GM21526 (cell line): ENCODE measurements around the gene MYDGF.
A peak's percentile ranks its signal among the peaks of the same experiment; 100 is the strongest.

ENCODE experiments used
- ATAC-seq: cut with Tn5 transposase; IDR thresholded peaks from one replicate; pipeline ENCODE4 v1.9.1; 2021; ENCODE audit warnings: moderate library complexity; ENCODE audit not compliant: unreplicated experiment, low FRiP score

Gene MYDGF

DNA sequence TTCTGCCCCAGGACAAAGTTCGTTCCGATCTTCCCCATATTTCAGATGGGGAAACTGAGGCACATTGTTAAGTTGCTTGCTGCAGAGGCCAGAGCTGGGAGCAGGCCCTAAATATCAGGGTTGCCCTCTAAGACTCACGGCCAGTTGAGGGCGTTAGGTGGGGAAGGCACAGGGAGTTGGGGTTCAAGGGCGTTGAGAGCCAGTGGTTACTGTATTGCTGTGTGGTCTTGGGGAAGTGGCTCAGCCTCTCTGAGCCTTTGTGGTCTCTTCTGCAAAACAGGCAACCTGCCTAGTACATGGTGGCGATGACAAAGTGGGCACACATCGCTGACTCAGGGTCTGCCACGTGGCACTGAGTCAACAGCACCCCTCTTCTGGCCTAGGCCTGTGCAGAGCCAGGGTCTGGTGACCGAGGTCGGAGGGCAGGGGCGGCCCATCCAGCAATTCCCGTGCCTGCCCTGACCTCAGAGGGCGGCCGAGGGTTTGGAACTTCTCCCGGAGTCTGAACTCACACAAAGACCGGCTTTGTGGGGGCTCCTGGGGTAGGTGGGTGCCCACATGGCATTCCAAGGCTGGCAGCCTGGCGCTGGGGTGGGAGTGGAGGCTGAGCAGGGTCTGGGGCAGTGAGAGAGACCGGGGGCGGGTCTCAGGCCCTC lies 20.6 kb downstream of the MYDGF start:
- no peak for ATAC-seq

- ATAC-seq: no peak
These were observed 22.2 kb downstream of the MYDGF start for GRCh38 chr19:4647676-4648644.

DNA sequence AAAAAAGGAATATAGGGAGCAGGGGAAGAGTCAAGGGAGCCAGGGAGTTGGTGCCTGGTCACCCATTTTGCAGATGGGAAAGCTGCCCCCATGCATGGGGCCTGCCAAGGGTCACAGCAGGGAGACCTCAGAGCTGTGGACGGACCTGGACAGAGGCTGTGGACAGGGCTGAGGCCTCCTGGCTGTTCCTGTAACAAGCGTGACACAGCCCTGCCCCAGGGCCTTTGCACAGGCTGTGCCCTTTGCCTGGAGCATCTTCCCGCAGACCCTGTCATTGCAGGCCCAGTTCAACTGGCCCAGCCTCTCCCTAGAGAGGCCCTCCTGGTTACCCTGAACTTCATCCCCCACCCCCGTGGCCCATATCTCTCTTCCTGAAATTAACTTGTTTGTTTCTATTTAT lies 24.4 kb downstream of the MYDGF start:
- ATAC-seq: no peak

GRCh38 chr19:4642625-4643024 lies 27.5 kb downstream of the MYDGF start:
- no peak for ATAC-seq

- no peak for ATAC-seq
These were observed 29.0 kb downstream of the MYDGF start for GRCh38 chr19:4641132-4641531.

GRCh38 chr19:4640247-4641000 lies 29.7 kb downstream of the MYDGF start:
- no peak for ATAC-seq

GRCh38 chr19:4639531-4640246 lies 30.5 kb downstream of the MYDGF start:
- ATAC-seq: peak; percentile 8

- peak; percentile 68 for ATAC-seq
These were observed 31.2 kb downstream of the MYDGF start, which contains the start of gene TNFAIP8L1 for GRCh38 chr19:4638828-4639530. Gene TNFAIP8L1 (plus strand): TSS chr19:4639516. CDS start chr19:4651870, 12,354 bp downstream.

GRCh38 chr19:4638317-4638716 lies 31.8 kb downstream of the MYDGF start:
- no peak for ATAC-seq

GRCh38 chr19:4636761-4637160 lies 33.4 kb downstream of the MYDGF start:
- ATAC-seq: no peak

GRCh38 chr19:4636151-4636717 lies 33.9 kb downstream of the MYDGF start:
- ATAC-seq: no peak

- no peak for ATAC-seq
These were observed 34.4 kb downstream of the MYDGF start for GRCh38 chr19:4635754-4636116.

GRCh38 chr19:4633140-4633967 lies 36.8 kb downstream of the MYDGF start:
- no peak for ATAC-seq

- ATAC-seq: no peak
These were observed 45.3 kb downstream of the MYDGF start for GRCh38 chr19:4624733-4625362.

DNA sequence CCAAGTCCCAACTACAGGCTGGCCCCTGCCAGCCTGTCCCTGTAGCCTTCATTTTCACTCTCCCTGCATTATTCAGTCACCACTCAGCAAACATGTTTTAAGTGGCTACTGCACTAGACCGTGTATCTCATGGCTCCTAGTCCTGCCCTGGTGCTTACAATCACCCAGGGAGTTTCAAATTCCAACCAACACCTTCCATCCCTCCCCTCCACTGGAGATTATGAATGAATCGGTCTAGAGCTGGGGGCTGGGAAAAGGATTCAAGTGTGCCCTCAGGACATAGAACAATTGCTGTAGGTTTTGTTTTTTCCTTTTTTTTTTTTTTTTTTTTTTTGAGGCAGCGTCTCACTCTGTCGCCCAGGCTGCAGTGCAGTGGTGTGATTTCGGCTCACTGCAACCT lies 45.8 kb downstream of the MYDGF start:
- no peak for ATAC-seq

DNA sequence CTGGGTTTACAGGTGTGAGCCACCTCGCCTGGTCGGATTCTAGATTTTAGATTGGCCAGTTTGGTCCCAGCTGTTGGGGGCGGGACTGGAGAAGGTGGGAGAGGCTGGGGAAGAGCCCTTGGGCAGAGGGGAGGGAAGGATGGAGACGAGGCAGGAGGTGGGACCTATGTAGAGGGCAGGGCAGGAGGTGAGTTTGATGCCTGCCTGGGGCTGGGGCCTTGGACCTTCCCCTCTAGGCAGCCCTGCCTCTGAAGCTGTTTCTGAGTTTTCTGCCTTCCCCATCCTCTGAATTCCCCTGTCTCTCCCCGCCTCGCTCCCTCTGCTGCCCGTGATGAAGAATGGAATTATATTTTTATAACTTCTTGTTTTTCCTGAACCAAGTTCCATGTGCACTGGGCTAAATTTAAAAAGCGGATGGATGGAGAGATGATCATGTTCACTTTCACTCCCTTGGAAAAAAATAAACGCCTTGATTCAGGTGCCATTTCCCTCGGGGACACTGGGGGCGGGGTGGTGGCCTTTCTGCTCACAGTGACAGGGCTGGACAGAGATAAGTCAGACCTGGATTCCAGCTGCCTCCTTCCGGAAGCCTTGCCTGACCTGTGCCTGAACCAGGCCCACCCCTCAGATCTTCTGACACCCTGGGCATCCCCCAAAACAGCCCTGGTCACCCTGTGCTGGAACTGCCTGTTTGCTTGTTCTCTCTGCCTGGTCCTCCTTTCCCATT lies 47.3 kb downstream of the MYDGF start:
- ATAC-seq: no peak

DNA sequence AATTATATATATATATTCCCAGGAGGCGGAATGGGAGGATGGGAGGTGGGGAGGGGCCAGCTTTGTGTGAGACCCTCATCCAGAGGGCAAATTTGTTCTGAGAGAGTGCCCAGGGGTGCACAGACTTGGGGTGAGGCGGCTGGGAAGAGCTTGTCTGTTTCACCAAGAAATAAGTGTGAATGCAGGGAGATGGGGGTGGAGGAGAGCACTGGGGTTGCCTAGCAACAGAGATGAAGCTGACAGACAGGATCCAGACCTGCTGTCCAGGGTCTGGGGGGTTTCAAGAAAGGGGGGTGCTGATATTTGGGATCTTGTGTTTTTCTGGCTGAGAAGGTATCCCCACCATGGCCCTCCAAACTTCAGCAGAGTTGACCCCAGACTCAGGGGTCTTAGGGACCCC lies 49.5 kb downstream of the MYDGF start:
- ATAC-seq: no peak
